NB4 (cell line): ENCODE data around the gene CCNC.

Source experiments
- DNase-seq: peaks from one replicate; pipeline ENCODE4 v3.0.0; 2010; ENCODE audit warnings: low read depth
- H3K4me3 ChIP-seq: one replicate; pipeline ENCODE4 v1.5.1; 2011; ENCODE audit warnings: mild to moderate bottlenecking, low read depth, low read length, moderate library complexity
- CTCF ChIP-seq: IDR thresholded peaks from one replicate; pipeline ENCODE4 v1.5.1; 2012; ENCODE audit warnings: low read depth, low read length
- MAX ChIP-seq: IDR thresholded peaks from 2 replicates; pipeline ENCODE4 v1.6.1; 2011; ENCODE audit warnings: low read depth, low read length
- MYC ChIP-seq: IDR thresholded peaks from 2 replicates; pipeline ENCODE4 v1.6.1; 2011; ENCODE audit warnings: low read depth, low read length
- POLR2A ChIP-seq: IDR thresholded peaks from 2 replicates; pipeline ENCODE4 v1.6.1; 2011; ENCODE audit warnings: mild to moderate bottlenecking; ENCODE audit not compliant: insufficient read length; ENCODE audit errors: extremely low read depth

Gene CCNC

GRCh38 chr6:99607416-99608036 lies 39.1 kb upstream of the CCNC start:
- H3K4me3 ChIP-seq = no peak overlapping the region
- DNase-seq = no peak
- TF ChIP-seq MAX = no peak
- no peak for TF ChIP-seq CTCF
- TF ChIP-seq MYC = no peak
- no peak for TF ChIP-seq POLR2A

- no peak for DNase-seq
- H3K4me3 ChIP-seq = no peak within 1 kb of the TSS
- no peak for TF ChIP-seq POLR2A
- no peak for TF ChIP-seq CTCF
- TF ChIP-seq MYC = no peak
- no peak for TF ChIP-seq MAX
These were observed 38.4 kb upstream of the CCNC start, which contains the start of gene PRDM13 for GRCh38 chr6:99606656-99607415. TSS of gene PRDM13 (plus strand) at chr6:99606833. CDS start at chr6:99607035, 202 bp downstream.

DNA sequence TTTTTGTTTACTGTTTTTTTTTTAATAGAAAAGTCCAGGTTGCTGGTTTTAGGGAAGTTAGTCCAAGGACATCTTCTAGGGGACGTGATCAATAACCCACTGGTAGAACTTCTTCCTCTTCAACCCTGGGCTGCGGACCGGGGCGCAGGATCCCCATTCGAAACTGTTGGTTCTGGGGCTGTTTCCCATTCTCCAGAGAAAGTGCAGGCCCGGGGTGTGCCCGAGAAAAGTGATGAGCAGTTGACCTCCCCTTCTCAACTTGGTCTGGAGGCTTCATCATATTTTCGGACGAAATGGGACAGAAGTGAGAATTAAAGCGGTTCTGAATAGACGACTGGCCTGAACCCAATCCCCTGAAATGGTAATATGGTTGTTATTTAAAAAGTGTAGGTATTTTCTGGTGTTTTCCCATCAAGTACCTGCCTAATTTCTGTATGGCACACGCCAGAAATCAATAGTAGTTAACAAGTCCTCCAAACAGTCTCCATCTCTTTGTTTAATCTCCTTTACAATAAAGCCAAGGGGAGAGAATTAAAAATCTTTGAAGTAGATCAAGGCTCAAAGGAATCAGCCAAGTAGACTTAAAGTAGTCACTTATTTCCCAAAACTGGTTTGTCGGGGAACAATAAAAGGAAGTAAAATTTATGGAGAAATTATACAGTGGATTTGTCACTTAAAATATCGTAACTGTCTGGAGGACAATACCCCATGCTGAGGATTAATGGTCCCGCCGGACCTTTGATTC lies 37.6 kb upstream of the CCNC start:
- TF ChIP-seq MAX (no peak), CTCF (no peak), MYC (no peak), POLR2A (no peak)
- no peak overlapping the region for H3K4me3 ChIP-seq
- DNase-seq = no peak

DNA sequence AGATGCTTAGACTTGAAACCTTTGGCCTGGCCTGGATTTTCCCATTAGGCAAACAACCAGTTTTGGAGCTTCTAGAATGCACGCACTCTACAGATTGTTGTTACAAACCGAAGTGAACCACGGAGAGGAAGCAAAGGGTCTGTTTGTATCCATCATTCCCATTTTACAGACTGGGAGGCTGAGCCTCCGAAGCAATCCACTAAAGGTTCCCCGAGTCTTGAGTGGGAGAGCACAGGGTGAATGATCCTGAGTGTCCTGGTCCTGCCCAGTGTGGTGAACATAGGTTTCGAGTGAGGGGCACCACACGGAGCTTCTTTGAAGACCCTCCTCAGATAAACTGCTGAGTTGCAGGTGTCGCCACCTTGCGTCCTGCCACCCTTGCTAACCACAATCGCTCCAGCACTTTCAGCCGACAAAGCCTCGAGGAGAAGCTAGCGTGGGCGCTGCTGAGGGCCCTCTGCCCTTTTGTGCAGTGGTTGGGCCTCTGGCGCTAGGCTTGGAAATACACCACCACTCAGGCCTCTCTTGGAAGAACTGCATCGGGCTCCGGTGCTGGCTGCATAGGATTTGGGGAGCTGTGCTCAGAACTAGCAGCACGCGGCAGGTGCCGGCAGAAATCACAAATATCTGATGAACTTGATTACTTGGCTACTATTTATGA lies 36.7 kb upstream of the CCNC start:
- H3K4me3 ChIP-seq = no peak overlapping the region
- no peak for DNase-seq
- TF ChIP-seq CTCF = no peak
- TF ChIP-seq POLR2A = no peak
- no peak for TF ChIP-seq MAX
- no peak for TF ChIP-seq MYC

GRCh38 chr6:99604166-99605073 lies 36.0 kb upstream of the CCNC start:
- no peak for DNase-seq
- H3K4me3 ChIP-seq = no peak overlapping the region
- no peak for TF ChIP-seq MYC
- no peak for TF ChIP-seq MAX
- TF ChIP-seq CTCF = no peak
- TF ChIP-seq POLR2A = no peak
